Stimulated activated CD4-positive, alpha-beta T cell treated with anti-CD3 and anti-CD28 coated beads, Interleukin-12 subunit alpha, Interleukin-12 subunit beta, amount 100 ng/mL, for 24 hours (primary cell): Measurements from ENCODE around the gene ATP6V0D1.
"Not testable (repeated sequence)": the region's sequence is repeated elsewhere in the genome, so short reads cannot be mapped to it uniquely, and the experiment has no call there.

ENCODE experiments used
- DNase-seq, 2 experiments: peaks; one replicate each; pipeline ENCODE4 v3.0.0-alpha.2; 2020; ENCODE audit warnings: low read depth in 2 of 2

The ATP6V0D1 gene

DNA sequence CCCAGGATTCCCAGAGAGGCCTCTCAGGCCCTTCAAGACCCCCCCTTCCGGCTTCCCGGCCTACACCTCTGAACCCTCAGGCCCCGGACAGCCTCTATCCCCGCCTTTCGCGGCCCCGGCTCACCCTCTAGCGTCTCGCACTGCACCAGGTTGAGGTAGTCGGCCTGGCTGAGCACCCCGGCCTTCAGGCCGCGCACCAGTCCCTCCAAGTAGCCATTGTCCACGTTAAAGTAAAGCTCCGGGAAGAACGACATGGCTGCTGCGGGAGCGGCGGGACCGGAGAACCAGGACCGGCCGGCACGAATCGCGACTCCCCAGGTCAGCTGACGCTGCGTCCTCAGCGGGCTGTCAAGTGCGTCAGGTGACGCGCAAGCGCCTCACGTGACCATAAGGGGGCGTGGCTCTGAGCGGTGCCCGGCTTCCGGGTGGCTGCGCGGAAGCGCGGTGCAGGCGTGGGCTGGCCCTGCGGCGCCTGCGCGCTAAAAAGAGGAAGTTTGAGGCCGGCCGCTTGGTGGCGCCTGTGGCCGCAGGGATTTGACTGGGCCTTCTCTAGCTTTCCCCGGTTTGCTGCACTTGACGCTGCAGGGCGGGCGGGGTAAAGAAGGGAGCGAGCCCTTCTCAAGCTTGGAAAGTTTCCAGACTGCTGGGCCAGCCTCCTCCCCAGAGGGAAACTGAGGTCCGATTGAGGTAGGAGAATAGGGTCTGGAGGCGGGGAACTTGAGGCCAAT lies at the start of gene ATP6V0D1:
Gene ATP6V0D1, minus strand, starts transcription at position 325 of the 728 bp plus-strand sequence. Its CDS starts 71 bp downstream, at position 254.
- DNase-seq = peak; percentile 97 to 99

DNA sequence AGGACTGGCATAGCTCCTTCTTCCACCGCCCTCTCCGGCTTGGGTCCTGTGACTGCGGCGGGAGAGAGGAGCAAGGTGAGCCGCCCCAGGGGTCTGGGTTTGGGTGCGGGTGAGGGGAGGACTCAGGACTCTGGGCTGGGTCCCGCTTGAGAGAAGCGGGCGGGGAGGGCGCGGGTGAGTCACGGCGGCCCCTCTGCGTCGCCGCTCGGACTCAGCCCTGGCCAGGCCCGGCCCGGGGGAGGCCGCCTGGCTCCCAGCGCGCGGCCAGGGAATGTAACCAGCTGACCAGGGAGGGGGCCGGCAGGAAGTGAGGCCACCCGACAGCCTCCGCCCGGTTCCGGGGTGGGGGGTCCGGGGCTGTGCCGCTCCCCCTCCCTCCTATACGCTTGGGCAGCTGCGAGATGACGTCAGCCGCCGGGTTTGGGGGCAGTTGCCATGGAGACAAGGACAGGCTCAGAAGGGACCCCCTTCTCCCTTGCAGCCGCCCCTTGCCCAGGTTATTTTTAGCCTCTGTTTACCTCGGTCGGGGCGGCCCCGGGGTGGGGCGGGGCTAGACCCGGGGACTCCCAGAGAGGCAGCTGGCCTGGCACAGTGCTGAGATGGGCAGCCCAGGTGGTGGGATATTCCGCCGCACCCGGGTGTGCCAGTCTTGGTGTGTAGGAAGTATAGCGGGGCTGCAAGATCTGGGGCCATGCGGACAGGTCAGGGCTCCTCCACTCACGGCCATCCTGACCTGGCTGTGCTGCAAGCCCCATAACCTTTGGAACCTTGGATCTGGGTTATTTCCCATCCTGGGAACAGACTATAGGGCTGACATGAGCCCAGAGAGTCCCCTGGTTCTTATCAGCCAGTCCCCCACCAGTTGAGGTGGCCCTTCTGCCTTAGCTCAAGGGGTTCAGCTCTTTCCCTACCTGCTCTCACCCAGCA lies 49.3 kb upstream of the ATP6V0D1 start:
- DNase-seq = no peak

DNA sequence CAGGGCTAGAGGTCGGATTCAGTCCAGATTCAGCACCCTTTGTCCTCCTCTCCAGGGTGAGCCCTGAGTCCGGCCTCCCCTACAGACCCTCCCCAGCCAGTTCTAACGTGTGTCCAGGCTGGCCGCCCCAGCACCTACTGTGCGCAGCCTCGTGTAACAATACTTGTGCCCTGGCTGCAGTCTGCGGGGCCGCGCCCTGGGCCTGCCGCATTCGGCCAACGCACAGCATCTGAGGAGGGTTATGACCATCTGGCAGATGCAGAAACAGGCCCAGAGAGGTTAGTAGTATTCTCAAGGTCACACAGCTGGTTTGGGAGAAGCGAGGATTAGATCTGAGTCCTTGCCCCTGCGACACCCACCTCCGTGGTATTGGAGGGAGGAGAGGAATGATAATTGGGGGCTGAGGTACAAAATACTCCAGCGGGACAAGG lies 48.6 kb upstream of the ATP6V0D1 start:
- no peak for DNase-seq

DNA sequence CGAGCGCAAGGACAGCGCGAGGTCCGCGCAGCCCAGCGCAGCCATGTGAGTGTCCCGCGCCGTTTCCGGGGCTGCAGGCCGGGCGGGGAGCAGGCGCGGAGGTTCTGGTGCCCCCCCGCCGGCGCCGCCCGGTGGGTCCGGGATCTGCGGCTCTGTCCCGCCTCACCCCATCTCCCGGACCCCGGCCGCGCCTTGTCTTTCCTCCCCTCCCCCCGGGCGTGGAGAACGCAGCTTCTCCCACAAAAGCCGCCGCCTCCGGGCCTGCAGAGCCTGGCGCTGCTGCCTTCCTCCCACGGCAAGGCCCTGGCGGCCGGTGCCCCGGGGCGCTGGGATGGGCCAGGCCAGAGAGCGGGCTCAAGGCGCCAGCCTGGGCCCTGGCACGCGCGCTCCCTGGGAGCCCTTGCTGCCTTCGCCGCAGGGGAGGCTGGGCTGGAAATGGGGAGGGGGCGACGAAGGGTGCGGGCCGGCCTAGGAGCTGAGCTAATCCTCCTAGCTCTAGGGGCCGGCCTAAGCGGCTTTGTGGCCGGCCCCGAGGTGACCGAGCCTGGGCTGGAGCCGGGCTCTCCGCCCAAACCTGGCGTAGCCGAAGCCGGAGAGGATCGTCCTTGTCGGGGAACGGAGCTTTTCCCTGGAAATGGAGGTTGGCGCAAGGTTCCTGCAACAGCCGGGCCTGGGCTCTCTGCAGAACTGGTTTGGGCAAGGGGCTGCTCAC lies 48.1 kb upstream of the ATP6V0D1 start:
- no peak for DNase-seq

DNA sequence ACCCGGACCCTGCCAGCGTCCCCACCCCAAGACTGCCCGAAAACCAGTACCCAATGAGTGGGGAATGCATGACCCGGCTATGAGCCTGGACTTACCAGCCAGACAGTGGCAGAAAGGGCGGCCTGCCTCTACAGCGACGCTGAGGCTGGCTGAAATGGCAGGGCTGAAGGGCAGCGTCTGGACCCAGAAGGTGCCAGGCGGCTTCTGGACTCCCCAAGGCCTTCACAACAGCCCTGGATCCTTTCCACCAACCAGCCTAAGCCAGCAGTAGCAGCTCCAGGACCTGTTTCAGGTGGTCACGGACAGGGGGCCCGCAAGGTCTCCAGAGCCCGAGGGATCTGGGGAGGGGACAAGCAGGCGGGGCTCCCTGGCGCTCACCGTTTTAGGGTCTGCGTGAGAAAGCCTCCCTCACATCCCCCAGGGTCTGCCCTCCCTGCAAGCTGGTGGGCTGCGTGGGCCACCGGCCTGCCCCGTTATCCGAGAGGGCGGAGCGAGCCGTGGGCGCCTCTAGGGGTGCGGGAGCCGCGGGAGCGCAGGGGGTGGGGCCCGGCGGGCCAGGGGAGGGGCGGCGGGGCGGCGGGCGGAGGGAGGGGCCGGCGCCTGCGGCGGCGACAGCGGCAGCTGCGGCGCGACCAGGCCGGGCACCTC lies 47.4 kb upstream of the ATP6V0D1 start, which contains the start of gene RIPOR1:
Gene RIPOR1, plus strand, starts transcription at position 608 of the 648 bp plus-strand sequence. CDS start 9,618 bp downstream, outside the sequence.
- no peak for DNase-seq

DNA sequence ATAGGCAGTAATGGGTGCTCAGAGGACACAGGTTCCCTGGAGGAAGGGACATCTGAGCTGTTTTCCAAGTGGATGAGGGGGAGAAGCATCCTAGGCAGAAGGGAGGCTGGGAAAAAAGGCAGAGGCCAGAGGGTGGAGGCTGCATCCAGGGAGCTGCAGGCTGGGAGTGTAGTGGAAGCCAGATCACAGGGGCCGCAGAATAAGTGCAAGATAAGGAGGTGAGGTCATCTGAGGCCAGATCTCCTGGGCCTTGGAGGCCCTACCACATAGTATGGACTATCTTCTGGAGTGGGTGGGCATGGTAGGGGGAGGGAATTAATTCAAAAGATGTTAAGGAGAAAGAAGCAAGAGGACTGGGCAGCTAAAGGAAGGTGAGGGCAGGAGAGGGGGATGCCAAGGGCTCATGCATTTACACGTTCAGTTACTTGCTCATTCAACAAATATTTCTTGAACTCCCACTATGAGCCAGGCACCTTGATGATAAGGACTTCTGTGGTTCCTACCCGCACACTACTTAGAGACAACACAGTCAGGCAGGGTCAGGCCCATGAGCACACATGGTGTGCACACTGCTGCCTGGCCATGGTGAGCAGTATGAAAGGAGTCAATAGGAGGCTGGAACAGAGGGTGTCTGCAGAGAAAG lies 45.3 kb upstream of the ATP6V0D1 start:
- DNase-seq = no peak

DNA sequence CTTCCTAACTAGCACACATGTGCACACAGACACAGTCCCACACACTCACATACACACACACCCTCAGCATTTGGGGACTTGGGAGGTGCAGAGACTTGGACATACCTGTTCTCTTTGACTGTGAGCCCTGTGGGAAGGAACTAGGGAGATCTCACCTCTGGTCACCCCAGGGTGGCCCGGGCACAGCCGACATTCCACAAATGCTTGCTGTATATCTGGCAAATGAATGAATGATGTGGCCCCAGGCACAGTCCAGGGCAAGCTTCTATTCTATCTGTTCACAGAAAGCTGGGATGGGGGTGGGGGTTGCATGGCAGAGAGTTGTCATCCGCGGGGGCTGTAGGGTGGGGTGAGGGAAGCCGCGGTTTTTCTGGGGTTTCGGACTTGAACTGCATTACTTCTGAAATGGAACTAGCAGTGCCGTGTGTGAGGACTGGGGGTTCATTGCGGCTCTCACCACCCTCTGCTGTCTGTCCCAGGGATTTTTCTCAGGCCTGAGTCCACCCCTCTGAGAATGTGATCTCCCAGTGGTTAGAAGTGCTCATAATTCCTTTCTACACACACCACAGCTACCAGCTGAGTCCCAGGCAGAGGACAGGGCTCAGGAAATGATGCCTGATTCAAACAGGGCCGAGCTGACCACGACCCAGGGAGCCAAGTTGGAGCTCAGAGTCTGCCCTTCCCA lies 44.4 kb upstream of the ATP6V0D1 start:
- DNase-seq = no peak

DNA sequence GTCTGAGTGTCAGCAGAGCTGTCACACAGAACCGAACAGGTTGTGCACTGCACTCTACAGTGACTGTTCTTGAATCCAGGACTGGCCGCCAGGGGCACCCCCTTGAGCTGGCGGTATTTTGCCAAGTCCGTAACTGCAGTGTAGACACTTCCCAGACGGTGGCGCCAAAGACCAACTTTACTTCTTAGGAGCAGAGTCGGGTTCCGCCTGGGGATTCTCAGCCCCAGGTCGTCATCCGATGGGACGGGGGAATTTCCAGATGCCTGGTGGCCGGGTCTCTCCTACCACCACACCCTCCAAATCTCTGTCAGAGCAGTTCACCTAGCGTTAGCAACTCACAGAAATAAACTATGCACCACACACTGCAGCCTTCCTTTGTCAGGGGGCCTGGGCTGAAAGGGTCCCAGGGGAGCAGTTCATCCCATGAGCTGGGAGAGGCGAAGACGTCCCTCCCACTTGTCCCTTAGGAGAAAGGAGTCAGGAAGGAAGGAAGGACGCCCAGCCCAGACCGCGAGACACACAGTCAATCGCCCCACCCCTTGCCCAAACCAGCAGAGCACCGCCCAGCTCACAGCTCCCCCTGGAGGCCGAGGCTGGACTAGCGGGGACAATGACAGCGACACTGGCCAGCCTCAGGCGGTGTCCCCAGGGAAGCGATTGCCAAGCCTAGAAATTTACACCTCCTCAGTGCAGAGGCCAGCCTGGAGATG lies 40.3 kb upstream of the ATP6V0D1 start:
- peak; percentile 94 to 99 for DNase-seq

DNA sequence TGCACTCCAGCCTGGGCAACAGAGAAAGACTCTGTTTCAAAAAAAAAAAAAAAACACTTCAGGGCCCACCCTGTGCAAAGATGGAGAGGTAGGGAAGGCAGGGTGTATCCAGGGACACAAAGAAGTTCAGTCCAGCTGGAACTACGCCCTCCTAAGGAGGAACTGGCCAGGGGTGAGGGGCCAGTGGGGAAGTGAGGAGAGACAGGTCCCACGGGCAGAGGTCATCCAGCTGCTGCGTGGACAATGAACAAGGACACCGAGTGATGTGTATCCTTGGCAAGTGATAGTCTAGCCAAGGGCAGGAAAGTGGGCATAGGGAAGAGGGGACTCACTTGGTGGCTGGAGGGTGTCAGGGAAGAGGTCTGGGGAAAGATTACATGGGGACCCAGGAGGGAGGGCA lies 38.3 kb upstream of the ATP6V0D1 start:
- DNase-seq = no peak

DNA sequence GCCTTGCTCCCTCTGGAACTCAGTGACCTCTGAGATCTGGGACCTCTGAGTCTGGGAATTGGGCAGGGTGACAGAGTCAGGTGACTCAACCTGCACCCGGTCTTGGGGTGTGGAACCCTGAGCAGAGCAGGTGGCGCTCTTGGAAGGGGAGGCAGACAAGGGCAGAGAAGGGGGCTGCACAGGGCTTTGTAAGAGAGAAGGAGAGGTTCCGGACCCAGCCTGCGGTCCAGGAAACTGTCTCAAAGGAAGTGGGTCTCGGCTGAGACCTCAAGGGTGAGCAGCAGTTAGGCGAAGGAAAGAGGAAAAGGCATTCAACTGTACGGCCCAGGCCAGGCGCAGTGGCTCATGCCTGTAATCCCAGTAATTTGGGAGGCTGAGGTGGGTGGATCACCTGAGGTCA lies 37.7 kb upstream of the ATP6V0D1 start:
- DNase-seq = no peak

DNA sequence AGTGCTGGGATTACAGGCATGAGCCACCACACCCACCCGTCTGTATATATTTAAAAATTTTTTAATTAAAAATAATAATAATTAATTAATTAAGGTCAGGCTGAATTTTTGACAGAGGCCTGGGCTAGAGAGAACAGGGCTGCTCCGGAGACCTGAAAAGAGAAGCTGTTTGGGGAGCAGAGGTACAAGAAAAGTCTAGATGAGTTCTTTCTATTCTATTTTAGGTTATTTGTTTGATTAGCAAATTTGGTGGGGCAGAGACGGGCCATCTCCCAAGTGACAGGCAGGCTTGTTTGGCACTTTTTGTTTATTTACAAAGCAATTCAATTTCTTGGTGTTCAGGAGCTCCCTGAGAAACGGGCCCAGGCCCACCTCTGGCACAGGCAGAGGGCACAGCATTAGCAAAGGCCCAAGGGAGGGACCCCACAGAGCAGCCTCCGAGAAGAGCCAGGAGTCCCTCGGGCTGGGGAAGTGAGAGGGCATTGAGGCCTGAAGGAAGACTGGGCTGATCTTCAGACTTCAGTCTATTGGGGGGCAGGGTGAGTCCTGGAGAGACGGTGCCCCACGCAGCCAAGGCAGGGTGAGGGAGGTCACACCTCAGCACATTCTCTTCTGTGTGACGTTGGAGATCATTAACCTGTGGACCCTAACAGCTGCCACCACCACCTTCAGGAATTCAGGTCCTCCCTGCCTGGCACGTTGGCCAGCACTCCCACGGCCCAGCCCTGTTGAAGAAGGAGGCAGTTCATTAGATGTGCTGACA lies 36.9 kb upstream of the ATP6V0D1 start:
- DNase-seq = no peak

DNA sequence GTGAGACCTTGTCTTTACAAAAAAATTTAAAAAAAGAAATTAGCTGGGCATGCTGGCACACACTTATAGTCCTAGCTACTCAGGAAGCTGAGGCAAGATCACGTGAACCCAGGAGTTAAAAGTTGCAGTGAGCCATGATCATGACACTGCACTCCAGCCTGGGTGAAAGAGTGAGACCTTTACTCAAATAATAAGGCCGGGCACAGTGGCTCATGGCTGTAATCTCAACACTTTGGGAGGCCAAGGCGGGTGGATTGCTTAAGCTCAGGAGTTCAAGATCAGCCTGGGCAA lies 36.1 kb upstream of the ATP6V0D1 start:
- DNase-seq = no peak

DNA sequence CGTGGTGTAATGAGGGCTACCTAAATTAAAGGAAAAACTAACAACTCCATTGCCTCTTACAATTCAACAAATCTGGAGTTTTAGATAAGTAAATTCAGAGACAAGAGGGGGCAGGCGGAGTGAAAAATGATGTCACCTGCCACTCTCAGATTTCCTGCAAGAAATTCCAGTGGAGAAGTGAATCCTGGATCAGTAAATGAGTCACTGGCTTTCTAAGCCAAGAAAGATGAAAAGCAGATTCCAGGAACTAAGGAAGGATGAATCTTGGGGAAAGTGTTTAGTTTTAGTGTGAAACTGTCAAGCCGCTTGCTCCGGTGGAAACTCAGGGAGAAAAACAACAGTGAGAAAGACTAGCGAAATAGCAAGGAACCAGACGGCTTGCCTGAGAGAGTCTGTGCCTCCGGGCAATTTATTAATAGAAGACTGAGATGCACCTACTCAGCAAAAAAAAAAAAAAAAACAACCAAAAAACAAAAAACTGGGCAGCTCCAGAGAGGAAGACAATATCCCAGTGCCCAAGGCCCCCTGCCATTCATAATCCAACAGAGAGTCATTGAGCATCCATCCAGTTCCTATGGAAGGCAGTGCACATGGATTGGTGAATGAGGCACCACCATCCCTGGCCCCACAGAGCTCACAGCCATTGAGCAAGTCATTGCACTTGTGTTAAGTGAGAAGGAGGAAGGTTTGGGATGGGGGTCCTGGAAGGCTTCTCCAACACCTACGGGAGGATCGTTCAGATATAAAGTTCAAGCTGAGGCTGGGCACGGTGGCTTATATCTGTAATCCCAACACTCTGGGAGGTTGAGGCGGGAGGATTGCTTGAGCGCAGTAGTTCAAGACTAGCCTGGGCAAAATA lies 35.6 kb upstream of the ATP6V0D1 start:
- no peak for DNase-seq

DNA sequence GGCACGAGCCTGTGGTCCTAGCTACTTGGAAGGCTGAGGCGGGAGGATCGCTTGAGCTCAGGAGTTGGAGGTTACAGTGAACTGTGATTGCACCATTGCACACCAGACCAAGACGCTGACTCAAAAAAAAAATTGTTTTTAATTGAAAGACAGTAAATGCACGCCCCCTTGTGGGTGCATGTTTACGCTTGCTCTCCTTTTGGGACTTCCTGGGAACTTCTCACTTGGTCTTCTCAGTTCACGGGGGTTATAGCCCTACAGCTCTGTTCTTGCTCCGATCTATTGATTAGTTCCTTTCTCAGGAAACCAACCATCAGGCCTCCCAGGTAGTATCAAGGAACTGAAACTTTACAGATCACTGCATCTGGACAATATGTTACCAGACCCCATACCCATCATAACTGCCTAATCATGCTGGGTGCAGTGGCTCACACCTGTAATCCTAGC lies 33.4 kb upstream of the ATP6V0D1 start:
- peak; percentile 47 to 78 for DNase-seq

DNA sequence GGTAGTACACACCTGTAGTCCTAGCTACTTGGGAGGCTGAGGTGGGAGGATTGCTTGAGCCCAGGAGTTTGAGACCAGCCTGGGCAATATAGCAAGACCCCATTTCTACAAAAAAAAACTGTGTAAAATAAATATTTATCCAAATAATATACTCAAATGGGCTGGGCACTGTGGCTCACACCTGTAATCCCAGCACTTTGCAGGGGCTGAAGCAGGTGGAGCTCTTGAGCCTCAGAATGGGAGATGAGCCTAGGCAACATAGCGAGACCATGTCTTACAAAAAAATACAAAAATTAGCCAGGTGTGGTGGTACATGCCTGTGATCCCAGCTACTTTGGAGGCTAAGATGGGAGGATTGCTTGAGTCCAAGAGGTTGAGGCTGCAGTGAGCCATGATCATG lies 32.9 kb upstream of the ATP6V0D1 start:
- not testable (repeated sequence) for DNase-seq

DNA sequence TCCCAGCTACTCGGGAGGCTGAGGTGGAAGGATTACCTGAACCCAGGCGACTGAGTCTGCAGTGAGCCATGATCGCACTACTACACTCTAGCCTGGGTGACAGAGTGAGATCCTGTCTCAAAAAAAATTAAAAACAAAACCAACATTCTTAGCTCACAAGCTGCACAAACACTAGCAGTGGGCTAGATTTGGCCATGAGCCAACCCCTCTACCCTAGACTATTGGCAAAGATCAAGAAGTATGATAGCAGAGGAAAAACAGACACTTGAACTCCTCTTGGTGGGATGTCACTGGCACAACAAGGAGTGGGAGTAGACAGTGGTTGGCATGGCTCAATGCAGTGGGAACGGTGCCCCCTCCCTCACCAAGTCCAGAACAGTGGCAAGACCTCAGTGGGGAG lies 28.1 kb upstream of the ATP6V0D1 start:
- no peak for DNase-seq

DNA sequence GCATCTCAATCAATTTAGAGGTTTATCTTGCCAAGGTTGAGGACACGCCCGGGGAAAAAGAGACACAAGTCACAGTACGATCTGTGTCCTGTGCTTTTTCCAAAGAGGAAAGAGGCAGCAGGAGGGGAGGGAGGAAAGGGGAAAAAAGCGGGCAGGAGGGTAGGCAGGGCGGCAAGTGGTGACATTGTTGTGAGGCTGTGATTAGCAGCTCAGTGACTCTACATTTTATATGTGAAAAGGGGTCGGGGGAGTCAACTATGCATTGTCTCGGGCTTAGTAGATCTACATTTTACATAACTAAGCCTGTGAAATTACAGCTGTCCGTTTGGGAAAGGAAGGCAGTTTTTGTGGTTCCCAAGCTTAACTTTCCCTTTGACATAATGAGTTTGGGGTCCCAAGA lies 25.5 kb upstream of the ATP6V0D1 start:
- no peak for DNase-seq
